H1 (cell line): ENCODE data around the gene NANOS3. TPM values are rescaled to one million over a fixed set of nuclear protein-coding genes. Genes with fewer than 3 reads are reported as not detected.
A peak's percentile ranks its signal among the peaks of the same experiment; 100 is the strongest.

Source experiments
- CEBPB ChIP-seq: IDR thresholded peaks from 2 replicates; pipeline ENCODE4 v1.6.1; 2012; ENCODE audit warnings: low read depth, low read length
- CHD7 ChIP-seq: fragments of 300-600 bp; sonication (generic); IDR thresholded peaks from 2 replicates; pipeline ENCODE4 v1.7.1; 2012; ENCODE audit warnings: low read length, moderate library complexity, mild to moderate bottlenecking, inconsistent platforms; ENCODE audit not compliant: insufficient replicate concordance
- GTF2F1 ChIP-seq: IDR thresholded peaks from 2 replicates; pipeline ENCODE4 v1.6.1; 2012; ENCODE audit warnings: low read depth, low read length, improper control_type of control experiment, borderline replicate concordance
- MAFK ChIP-seq: IDR thresholded peaks from 2 replicates; pipeline ENCODE4 v1.6.1; 2012; ENCODE audit warnings: low read depth, mild to moderate bottlenecking, improper control_type of control experiment, low read length
- SP1 ChIP-seq: IDR thresholded peaks from 2 replicates; pipeline ENCODE4 v1.6.1; 2011; ENCODE audit warnings: low read depth, low read length
- SP2 ChIP-seq: IDR thresholded peaks from 2 replicates; pipeline ENCODE4 v1.6.1; 2012; ENCODE audit warnings: mild to moderate bottlenecking, low read length, inconsistent platforms
- TAF7 ChIP-seq: optimal IDR thresholded peaks from 2 replicates; pipeline ENCODE3; 2011; ENCODE audit warnings: low read depth, mild to moderate bottlenecking, inconsistent platforms, low read length, moderate library complexity, borderline replicate concordance
- TBP ChIP-seq: IDR thresholded peaks from 2 replicates; pipeline ENCODE4 v1.6.1; 2011; ENCODE audit warnings: low read depth, low read length, improper control_type of control experiment
- polyA plus RNA-seq, 7 experiments: library from polyadenylated mRNA; depleted of rRNA in 3 of 7; stranded (reverse) in 5 of 7; unstranded in 2 of 7; fragments of >200 nt in 5 of 7; fragments of 200-250 nt in 2 of 7; gene quantifications; 1 replicate in 5 of 7; 2 replicates in 1 of 7; 4 replicates in 1 of 7; pipeline versions ENCODE4 v1.2.1 to v1.2.3, GENCODE V29; 2011 to 2013; ENCODE audit warnings: missing spikeins in 2 of 7, mixed read lengths in 2 of 7
- total RNA-seq: library from RNA; stranded (reverse); fragmentation: NEBNext Ultra II Directional; extraction: Animal tissue kit (Norgen Biotek cat#: 25700); gene quantifications from 2 replicates; pipeline ENCODE4 v1.2.1, GENCODE V29; 2021

Gene NANOS3
- total and polyA plus RNA-seq, 2 of the 8 experiments (the other 6 are each of a cell fraction or from before 2014, with no cell fraction given) = 0.62 TPM; not detected in 1

GRCh38 chr19:13861714-13862531, 15.0 kb upstream of the NANOS3 start (continued):
- TF ChIP-seq CHD7 = no peak
- TF ChIP-seq TAF7 = peak; percentile 20
- TF ChIP-seq CEBPB = no peak
- no peak for TF ChIP-seq GTF2F1
- no peak for TF ChIP-seq SP2
- TF ChIP-seq SP1 = no peak
- TF ChIP-seq TBP = no peak; the same call in none of the 2 replicates
- no peak for TF ChIP-seq MAFK
